Stimulated activated effector memory CD8-positive, alpha-beta T cell treated with anti-CD3 and anti-CD28 coated beads, Interleukin-12 subunit alpha, Interleukin-12 subunit beta, amount 100 ng/mL, for 72 hours (primary cell): ENCODE results near the gene AUH.

Experiments
- ATAC-seq: fragments of 150-1000 bp; cut with Tn5 transposase; 2 replicates; pipeline ENCODE4 v1.10.0; 2021
- DNase-seq, 2 donors: peaks; one replicate each; pipeline ENCODE4 v3.0.0; 2021 to 2022; ENCODE audit warnings: low spot score in 2 of 2
- H3K27ac Mint-ChIP-seq: one replicate; pipeline ENCODE4 v1.8.0; 2022; ENCODE audit warnings: mild to moderate bottlenecking, mixed read lengths
- H3K36me3 Mint-ChIP-seq: one replicate; pipeline ENCODE4 v1.8.0; 2022; ENCODE audit warnings: mild to moderate bottlenecking, mixed read lengths
- H3K4me1 Mint-ChIP-seq: one replicate; pipeline ENCODE4 v1.8.0; 2022; ENCODE audit warnings: mixed read lengths
- H3K4me3 Mint-ChIP-seq: one replicate; pipeline ENCODE4 v1.8.0; 2022; ENCODE audit warnings: mild to moderate bottlenecking, mixed read lengths
- H3K9me3 Mint-ChIP-seq: one replicate; pipeline ENCODE4 v1.8.0; 2022; ENCODE audit warnings: mixed read lengths

The AUH gene

GRCh38 chr9:91271156-91271555 lies 90.6 kb downstream of the AUH start:
- peaks cover 9% of the 10 kb centered on the region for H3K36me3 Mint-ChIP-seq
- no peak for ATAC-seq

DNA sequence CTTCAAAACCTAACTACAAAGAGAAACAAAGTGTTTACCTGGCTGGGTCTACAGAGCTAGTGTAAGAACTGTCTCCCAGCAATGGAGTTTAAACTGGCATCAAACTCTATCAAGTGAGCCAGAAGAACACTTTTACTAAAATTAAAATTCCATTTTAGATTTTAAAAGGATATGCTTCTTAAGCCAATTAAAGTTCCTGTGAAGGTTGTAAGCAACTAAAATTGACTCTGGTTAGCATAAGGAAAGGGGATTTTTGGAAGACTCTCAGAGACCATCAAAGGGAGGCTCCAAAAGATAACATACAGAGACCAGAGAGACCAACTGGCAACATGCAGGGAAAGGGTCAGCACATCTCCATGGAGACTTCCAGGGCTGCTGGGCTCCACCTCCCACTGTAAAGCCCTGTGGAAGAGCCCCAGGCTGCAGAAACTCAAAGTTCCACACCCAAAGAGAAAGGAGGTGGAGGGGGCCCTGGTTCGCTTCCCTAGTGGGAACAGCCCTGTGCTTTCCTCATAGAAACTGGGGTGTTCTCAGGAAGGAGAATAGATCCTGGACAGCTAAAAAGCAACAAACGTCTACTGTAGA lies 91.7 kb downstream of the AUH start:
- Mint-ChIP-seq H3K4me3 (no peak overlapping the region), H3K9me3 (peaks cover 2% of the 10 kb centered on the region), H3K27ac (no peak overlapping the region), H3K36me3 (peaks cover under 1% of the 10 kb centered on the region), H3K4me1 (peaks cover 9% of the 10 kb centered on the region)
- no peak for ATAC-seq
- no peak for DNase-seq

More at GRCh38 chr9:91271156-91271555, 90.6 kb downstream of the AUH start:
- no peak overlapping the region for H3K27ac Mint-ChIP-seq
- H3K4me3 Mint-ChIP-seq, result no peak overlapping the region
- no peaks in the 10 kb centered on the region for H3K9me3 Mint-ChIP-seq
- no peak for DNase-seq
- H3K4me1 Mint-ChIP-seq, result peaks cover 19% of the 10 kb centered on the region

GRCh38 chr9:91266448-91266847 lies 95.3 kb downstream of the AUH start:
- Mint-ChIP-seq H3K36me3 (peaks cover 12% of the 10 kb centered on the region), H3K4me1 (peaks cover 4% of the 10 kb centered on the region), H3K4me3 (no peak overlapping the region), H3K27ac (no peak overlapping the region), H3K9me3 (peaks cover 6% of the 10 kb centered on the region)
- DNase-seq, result no peak
- no peak for ATAC-seq

DNA sequence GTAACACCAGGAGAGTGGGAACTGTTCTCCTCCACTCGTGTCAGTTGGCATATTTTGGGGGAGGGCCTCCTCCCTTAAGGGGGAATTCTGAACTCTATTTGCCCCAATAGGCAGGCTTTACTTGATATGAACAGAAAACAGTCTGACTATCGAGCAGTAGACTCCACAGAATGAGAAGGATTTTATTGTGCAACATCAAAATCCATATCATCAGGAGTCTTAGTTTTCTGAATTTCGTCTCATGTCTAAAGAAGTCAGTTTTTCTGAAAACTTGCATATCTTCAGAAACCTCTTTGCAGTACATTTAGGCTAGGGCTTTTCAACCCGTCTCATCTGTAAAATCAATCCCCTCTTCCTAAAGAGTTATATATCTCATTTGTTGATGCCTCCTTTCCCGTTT lies 96.2 kb downstream of the AUH start:
- no peak for DNase-seq
- H3K27ac Mint-ChIP-seq, result peak overlapping the region; percentile 10
- H3K36me3 Mint-ChIP-seq, result peaks cover 12% of the 10 kb centered on the region
- ATAC-seq, result no peak
- peaks cover 8% of the 10 kb centered on the region for H3K4me1 Mint-ChIP-seq
- peaks cover 6% of the 10 kb centered on the region for H3K9me3 Mint-ChIP-seq
- H3K4me3 Mint-ChIP-seq, result no peak overlapping the region

GRCh38 chr9:91261417-91261816 lies 100.3 kb downstream of the AUH start:
- H3K27ac Mint-ChIP-seq, result no peak overlapping the region
- no peak for DNase-seq
- H3K4me1 Mint-ChIP-seq, result peaks cover 25% of the 10 kb centered on the region
- no peak for ATAC-seq
- H3K36me3 Mint-ChIP-seq, result peaks cover 18% of the 10 kb centered on the region
- H3K4me3 Mint-ChIP-seq, result no peak overlapping the region
- peaks cover 6% of the 10 kb centered on the region for H3K9me3 Mint-ChIP-seq

DNA sequence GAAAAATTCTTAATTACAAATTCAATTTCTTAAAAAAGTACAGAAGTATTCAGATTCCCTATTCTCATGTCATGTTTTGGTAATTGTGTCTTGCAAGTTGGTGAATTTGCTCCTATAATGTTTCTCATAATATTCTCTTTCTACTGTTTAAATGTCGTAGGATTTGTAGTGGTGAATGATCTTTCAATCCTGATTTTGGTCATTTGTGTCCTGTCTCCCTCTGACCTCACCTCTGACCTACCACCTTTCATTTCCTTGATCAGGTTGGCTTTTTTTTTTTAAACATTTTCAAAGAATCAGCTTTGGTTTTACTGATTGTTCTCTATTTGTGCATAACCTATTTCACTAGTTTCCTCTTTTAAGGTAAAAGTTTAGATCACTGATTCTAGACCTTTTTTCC lies 102.6 kb downstream of the AUH start:
- H3K36me3 Mint-ChIP-seq, result peaks cover 12% of the 10 kb centered on the region
- ATAC-seq (no peak), DNase-seq (no peak)
- peak overlapping the region; percentile 55 for H3K27ac Mint-ChIP-seq
- H3K4me3 Mint-ChIP-seq, result no peak overlapping the region
- H3K4me1 Mint-ChIP-seq, result peaks cover 35% of the 10 kb centered on the region
- H3K9me3 Mint-ChIP-seq, result peaks cover 3% of the 10 kb centered on the region

DNA sequence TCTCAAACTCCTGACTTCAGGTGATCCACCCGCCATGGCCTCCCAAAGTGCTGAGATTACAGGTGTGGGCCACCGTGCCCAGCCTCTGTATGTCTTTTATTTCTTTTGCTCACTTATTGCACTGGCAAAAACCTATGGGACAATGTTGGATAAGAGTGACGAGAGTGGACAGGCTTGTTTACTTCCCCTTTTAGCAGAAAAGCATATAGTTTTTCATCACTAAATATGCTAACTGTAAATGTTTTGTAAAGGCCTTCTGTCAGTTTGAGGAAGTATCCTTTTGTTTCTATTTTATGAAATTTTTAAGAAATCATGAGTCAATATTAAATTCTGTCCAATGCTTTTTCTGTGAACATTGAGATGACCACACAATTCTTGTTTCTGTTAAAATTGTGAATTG lies 103.3 kb downstream of the AUH start:
- no peaks in the 10 kb centered on the region for H3K9me3 Mint-ChIP-seq
- no peak overlapping the region for H3K27ac Mint-ChIP-seq
- DNase-seq (no peak), ATAC-seq (no peak)
- no peak overlapping the region for H3K4me3 Mint-ChIP-seq
- peaks cover 6% of the 10 kb centered on the region for H3K36me3 Mint-ChIP-seq
- peaks cover 41% of the 10 kb centered on the region for H3K4me1 Mint-ChIP-seq

GRCh38 chr9:91256235-91256634 lies 105.5 kb downstream of the AUH start:
- ATAC-seq, result peak; percentile 16
- no peaks in the 10 kb centered on the region for H3K9me3 Mint-ChIP-seq
- peaks cover 6% of the 10 kb centered on the region for H3K36me3 Mint-ChIP-seq
- peak overlapping the region; percentile 82 for H3K27ac Mint-ChIP-seq
- peaks cover 35% of the 10 kb centered on the region for H3K4me1 Mint-ChIP-seq
- no peak for DNase-seq
- H3K4me3 Mint-ChIP-seq, result no peak overlapping the region

GRCh38 chr9:91255327-91255726 lies 106.4 kb downstream of the AUH start:
- Mint-ChIP-seq H3K4me1 (peaks cover 40% of the 10 kb centered on the region), H3K27ac (no peak overlapping the region), H3K9me3 (no peaks in the 10 kb centered on the region), H3K36me3 (peaks cover 6% of the 10 kb centered on the region), H3K4me3 (no peak overlapping the region)
- ATAC-seq, result no peak
- no peak for DNase-seq

- H3K27ac Mint-ChIP-seq, result no peak overlapping the region
- ATAC-seq (peak; percentile 88), DNase-seq (no peak)
- no peak overlapping the region for H3K4me3 Mint-ChIP-seq
- peaks cover 4% of the 10 kb centered on the region for H3K36me3 Mint-ChIP-seq
- peaks cover 38% of the 10 kb centered on the region for H3K4me1 Mint-ChIP-seq
- no peaks in the 10 kb centered on the region for H3K9me3 Mint-ChIP-seq
Observed at GRCh38 chr9:91253488-91253887, 108.2 kb downstream of the AUH start.

DNA sequence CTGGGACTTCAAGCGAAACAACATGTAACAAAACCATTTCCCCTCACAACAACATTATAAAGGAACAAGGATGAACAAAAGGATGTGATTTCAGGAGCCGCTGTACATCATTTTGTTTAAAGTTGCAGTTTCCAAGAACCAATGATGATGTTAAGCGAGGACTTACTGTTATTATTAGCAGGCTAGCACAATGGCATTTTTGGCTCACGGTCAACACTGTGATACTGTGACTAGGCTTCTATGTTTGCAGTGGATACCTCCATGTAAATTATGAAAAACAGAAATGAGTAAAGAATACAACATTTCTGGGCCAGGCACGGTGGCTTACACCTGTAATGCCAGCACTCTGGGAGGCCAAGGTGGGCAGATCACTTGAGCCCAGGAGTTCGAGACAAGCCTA lies 113.0 kb downstream of the AUH start:
- peaks cover 48% of the 10 kb centered on the region for H3K4me1 Mint-ChIP-seq
- DNase-seq (no peak), ATAC-seq (no peak)
- no peak overlapping the region for H3K4me3 Mint-ChIP-seq
- H3K9me3 Mint-ChIP-seq, result no peaks in the 10 kb centered on the region
- peaks cover 10% of the 10 kb centered on the region for H3K36me3 Mint-ChIP-seq
- H3K27ac Mint-ChIP-seq, result no peak overlapping the region

DNA sequence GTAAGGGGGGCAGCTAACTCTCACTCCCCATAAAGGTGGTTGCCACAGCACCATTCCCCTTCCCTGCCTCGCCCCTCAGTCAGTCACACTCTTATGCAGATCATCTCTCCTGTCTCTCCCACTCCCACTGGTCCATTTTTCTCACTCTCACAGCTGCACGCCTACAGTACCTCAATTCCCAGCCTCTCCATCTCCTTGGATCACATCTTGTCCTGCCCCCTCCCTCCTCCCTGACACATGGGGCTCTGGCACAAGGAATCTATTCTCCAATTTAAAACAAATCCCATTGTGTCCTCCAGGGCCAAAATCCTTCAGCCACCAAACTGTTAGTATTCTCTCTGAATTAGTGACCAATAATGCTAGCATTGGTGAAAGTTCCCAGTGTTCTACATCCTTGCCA lies 114.4 kb downstream of the AUH start:
- no peak overlapping the region for H3K4me3 Mint-ChIP-seq
- H3K9me3 Mint-ChIP-seq, result no peaks in the 10 kb centered on the region
- peaks cover 55% of the 10 kb centered on the region for H3K4me1 Mint-ChIP-seq
- H3K36me3 Mint-ChIP-seq, result peaks cover 20% of the 10 kb centered on the region
- DNase-seq (no peak), ATAC-seq (no peak)
- peak overlapping the region; percentile 32 for H3K27ac Mint-ChIP-seq

GRCh38 chr9:91246846-91247245 lies 114.9 kb downstream of the AUH start:
- peak overlapping the region; percentile 32 for H3K27ac Mint-ChIP-seq

DNA sequence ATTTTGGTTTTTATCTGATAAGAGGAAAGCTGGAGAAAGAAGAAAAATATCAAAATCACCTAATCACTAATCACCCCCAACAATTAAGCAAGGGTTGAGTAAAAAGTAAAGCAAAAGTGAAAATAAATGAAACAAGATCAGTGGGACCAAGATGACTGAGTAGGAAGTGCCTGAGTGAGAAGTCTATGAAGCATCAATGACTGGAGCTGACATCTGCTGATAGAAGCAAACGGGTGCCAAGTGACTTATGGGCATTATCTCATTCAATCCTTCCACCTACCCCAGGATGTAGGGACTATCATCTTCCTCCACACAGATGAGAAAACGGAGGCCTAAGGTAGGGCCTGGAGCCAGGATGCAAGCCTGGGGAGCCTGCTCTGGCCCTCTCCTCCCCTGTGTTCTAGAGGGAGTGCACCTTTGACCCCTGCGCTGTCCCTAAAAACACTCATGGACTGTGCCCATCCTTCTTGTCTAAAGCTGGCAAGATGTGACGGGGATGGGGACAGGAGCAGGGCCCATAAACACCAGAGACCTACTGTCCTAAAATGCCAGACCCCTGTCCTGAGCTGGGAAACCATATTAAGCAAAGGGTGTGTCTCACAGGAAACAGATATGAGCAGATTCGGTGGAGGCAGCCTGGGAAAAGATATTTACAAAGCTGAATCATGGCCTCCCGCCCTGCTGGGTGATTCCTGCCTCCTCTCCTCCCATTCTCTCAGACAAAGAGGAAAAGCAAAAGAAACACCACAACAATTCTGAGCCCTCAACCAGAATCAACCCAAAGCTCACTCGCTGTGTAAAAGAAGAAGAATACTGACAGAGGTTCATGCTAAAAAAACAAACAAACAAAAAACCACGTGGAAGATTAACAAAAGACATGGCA lies 116.0 kb downstream of the AUH start:
- Mint-ChIP-seq H3K4me1 (peaks cover 55% of the 10 kb centered on the region), H3K36me3 (peaks cover 26% of the 10 kb centered on the region), H3K4me3 (peak overlapping the region; percentile 47), H3K9me3 (no peaks in the 10 kb centered on the region), H3K27ac (peak overlapping the region; percentile 86)
- DNase-seq (no peak), ATAC-seq (peak; percentile 97)

More at GRCh38 chr9:91246846-91247245, 114.9 kb downstream of the AUH start:
- Mint-ChIP-seq H3K4me1 (peaks cover 55% of the 10 kb centered on the region), H3K36me3 (peaks cover 25% of the 10 kb centered on the region), H3K4me3 (no peak overlapping the region), H3K9me3 (no peaks in the 10 kb centered on the region)
- no peak for DNase-seq
- no peak for ATAC-seq

GRCh38 chr9:91243029-91243428 lies 118.7 kb downstream of the AUH start:
- Mint-ChIP-seq H3K9me3 (no peaks in the 10 kb centered on the region), H3K4me3 (no peak overlapping the region), H3K4me1 (peaks cover 53% of the 10 kb centered on the region), H3K27ac (no peak overlapping the region), H3K36me3 (peaks cover 22% of the 10 kb centered on the region)
- DNase-seq, result no peak
- ATAC-seq, result no peak

DNA sequence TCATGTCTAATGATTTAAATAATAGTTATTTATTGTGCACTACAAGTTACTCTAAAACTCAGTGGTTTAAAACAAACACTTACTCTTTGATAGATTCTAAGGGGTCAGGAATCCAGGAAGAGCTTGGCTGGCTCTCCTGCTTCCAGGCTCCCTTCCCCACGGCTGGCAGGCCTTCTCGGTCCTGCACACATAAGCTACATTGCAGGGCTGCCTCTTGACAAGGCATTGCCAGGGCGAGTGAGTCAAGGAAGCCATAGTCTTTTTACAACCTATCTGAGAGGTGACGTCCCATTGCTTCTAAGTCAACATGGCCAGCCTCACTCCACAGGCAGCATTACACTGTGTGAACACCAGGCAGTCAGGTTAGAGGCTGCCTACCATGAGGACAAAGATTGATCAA lies 119.8 kb downstream of the AUH start:
- H3K4me1 Mint-ChIP-seq, result peaks cover 44% of the 10 kb centered on the region
- H3K27ac Mint-ChIP-seq, result no peak overlapping the region
- H3K36me3 Mint-ChIP-seq, result peaks cover 22% of the 10 kb centered on the region
- DNase-seq (no peak), ATAC-seq (no peak)
- no peaks in the 10 kb centered on the region for H3K9me3 Mint-ChIP-seq
- H3K4me3 Mint-ChIP-seq, result no peak overlapping the region
